ENCODE measurements around the gene WNT3A. TPM values are rescaled to one million over a fixed set of nuclear protein-coding genes. Genes with fewer than 3 reads are reported as not detected.
A peak's percentile ranks its signal among the peaks of the same experiment; 100 is the strongest.

Gene WNT3A
- total RNA-seq, 2 donors from 2014 or later = not detected

DNA sequence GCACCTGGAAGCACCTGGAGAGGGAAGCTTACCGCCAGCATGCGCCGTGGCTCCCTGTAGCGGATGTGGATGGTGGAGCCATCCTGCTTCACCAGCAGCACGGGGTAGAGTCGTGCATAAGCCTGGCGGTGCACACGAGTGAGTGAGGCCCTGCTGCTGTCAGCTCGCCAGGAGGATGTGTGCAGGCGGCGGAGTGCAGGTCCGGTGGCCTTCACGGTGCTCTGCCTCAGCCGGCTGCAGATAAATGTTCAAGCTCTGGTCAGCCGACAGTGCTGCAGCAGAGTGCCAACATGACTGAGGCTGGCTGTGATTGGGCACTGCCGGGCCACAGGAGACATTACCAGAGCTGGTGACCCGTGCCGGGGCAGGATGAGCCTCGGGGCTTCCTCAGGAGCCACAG, 100.8 kb downstream of the WNT3A start:
- H3K4me1 ChIP-seq = peaks cover 0 to 39% of the 10 kb centered on the region in 2 donors
- no peaks in the 10 kb centered on the region for H3K9me3 ChIP-seq
- H3K27me3 ChIP-seq = no peaks in the 10 kb centered on the region
- DNase-seq (ENCODE audit: low spot score) = no peak
- no peak for TF ChIP-seq CTCF (IDR thresholded peaks at IDR 0.05)
- H3K27ac ChIP-seq = no peak overlapping the region
- peaks cover 14% of the 10 kb centered on the region for H3K36me3 ChIP-seq
- H3K4me3 ChIP-seq = no peak overlapping the region

DNA sequence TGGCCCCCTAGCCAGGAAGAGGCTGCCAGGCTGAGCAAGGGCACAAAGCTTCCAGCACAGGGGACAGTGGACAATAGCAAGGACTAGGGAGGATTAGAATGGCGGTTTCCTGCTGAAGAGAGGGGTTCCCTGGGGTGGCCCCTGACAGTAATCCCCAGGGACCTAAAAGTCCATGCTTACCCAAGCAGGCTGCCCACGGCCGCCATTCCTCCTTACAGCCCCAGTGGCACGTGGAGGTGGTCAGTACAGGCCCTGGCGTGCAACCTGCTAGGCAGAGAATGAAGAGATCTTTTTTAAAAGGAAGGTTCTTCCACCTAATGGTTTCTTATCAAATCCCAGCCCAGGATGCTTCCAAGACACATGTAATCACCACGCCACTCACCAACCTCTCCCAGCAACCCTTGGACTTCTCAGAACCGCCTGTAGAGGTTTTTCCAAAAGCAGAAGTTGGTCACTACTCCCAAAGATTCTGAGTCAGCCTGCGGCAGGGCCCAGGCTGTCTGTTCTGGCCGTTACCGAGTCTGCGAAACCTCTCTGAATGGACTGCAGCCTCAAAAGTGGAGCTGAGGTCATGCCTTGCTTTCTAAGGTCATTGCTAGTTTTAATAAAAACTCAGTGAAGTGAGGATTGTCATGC, 101.4 kb downstream of the WNT3A start:
- peaks cover 14% of the 10 kb centered on the region for H3K36me3 ChIP-seq
- H3K27me3 ChIP-seq = no peaks in the 10 kb centered on the region
- H3K27ac ChIP-seq = peak overlapping the region; percentile 91 to 96
- DNase-seq (ENCODE audit: low spot score) = no peak
- TF ChIP-seq CTCF (IDR thresholded peaks at IDR 0.05) = no peak
- H3K4me1 ChIP-seq = peaks cover 0 to 39% of the 10 kb centered on the region in 2 donors
- peak overlapping the region; percentile 94 to 98 for H3K4me3 ChIP-seq
- no peaks in the 10 kb centered on the region for H3K9me3 ChIP-seq

GRCh38 chr1:228108742-228109072, 101.9 kb downstream of the WNT3A start:
- Histone ChIP-seq H3K27me3 (no peaks in the 10 kb centered on the region), H3K27ac (peak overlapping the region; percentile 91 to 96), H3K36me3 (peaks cover 14% of the 10 kb centered on the region), H3K4me1 (peaks cover 0 to 35% of the 10 kb centered on the region in 2 donors), H3K4me3 (peak overlapping the region; percentile 94 to 98), H3K9me3 (no peaks in the 10 kb centered on the region)
- no peak for TF ChIP-seq CTCF (IDR thresholded peaks at IDR 0.05)
- no peak for DNase-seq (ENCODE audit: low spot score)

- peak; percentile 99 for DNase-seq (ENCODE audit: low spot score)
- Histone ChIP-seq H3K27ac (peak within 1 kb of the TSS; percentile 91 to 96), H3K36me3 (peaks cover 14% of the 10 kb centered on the region)
Observed at GRCh38 chr1:228109073-228109961, 102.5 kb downstream of the WNT3A start, which contains the start of gene MRPL55. TSS of gene MRPL55 (minus strand) at chr1:228109299. CDS start at chr1:228108260, 1,039 bp downstream.

GRCh38 chr1:228109962-228110488, 103.2 kb downstream of the WNT3A start:
- DNase-seq (ENCODE audit: low spot score) = no peak
- Histone ChIP-seq H3K4me3 (peak overlapping the region; percentile 94 to 98), H3K27ac (peak overlapping the region; percentile 91 to 96), H3K9me3 (no peaks in the 10 kb centered on the region), H3K4me1 (peaks cover 0 to 21% of the 10 kb centered on the region in 2 donors), H3K36me3 (peaks cover 14% of the 10 kb centered on the region), H3K27me3 (no peaks in the 10 kb centered on the region)
- no peak for TF ChIP-seq CTCF (IDR thresholded peaks at IDR 0.05)

More at GRCh38 chr1:228109073-228109961, 102.5 kb downstream of the WNT3A start, which contains the start of gene MRPL55:
- no peaks in the 10 kb centered on the region for H3K9me3 ChIP-seq
- peak within 1 kb of the TSS; percentile 94 to 98 for H3K4me3 ChIP-seq
- TF ChIP-seq CTCF (IDR thresholded peaks at IDR 0.05) = peak in 1 of 2 donors; percentile 15
- no peaks in the 10 kb centered on the region for H3K27me3 ChIP-seq
- H3K4me1 ChIP-seq = peaks cover 0 to 28% of the 10 kb centered on the region in 2 donors

All from right atrium auricular region (tissue), 2 donors.